Gastrocnemius medialis (tissue), 4 donors: ENCODE results near the gene AMH.

Experiments
- POLR2A ChIP-seq, 2 donors: fragments of 450-650 bp; IDR thresholded peaks; one replicate each; pipeline ENCODE4 v1.6.1; 2017; ENCODE audit warnings: antibody characterized with exemption in 2 of 2, mild to moderate bottlenecking in 2 of 2, moderate library complexity in 2 of 2
- TF ChIP-seq, protein P1 (sequence below), 5 experiments: fragments of 450-650 bp in 3 of 5; fragments of 200-600 bp in 2 of 5; sonication (generic) in 2 of 5; IDR thresholded peaks in 4 of 5; conservative IDR thresholded peaks in 1 of 5; 1 replicate in 4 of 5; 2 replicates in 1 of 5; pipeline ENCODE4 v1.5.1; 2016 to 2019; ENCODE audit warnings: antibody characterized with exemption in 5 of 5, mild to moderate bottlenecking in 3 of 5, moderate library complexity in 3 of 5

DNA sequence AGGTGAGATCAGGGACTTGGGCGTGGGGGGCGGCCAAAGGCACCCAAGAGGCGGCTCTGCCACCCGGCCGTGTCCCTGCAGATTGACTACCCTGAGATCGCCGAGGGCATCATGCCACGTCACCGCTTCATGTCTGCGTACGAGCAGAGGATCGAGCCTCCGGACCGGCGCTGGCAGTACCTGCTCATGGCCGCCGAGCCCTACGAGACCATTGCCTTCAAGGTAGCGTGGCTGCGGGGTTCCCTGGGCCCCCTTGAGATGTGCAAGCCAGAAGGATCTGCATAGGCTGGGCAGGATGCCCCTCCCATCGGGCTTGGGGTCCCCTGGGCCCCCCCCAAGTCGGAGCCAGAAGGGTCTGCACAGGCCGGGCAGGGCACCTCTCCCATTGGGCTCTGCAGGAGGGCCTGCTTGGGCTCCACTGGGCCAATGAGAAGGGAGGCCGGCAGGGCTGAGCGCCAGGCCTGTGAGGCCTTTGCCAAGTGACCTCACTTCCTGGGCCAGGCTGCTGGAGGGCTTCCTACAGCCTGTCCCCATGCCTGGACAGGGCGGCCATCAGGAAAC, 2.2 kb upstream of the AMH start:
- TF ChIP-seq, protein P1, sequence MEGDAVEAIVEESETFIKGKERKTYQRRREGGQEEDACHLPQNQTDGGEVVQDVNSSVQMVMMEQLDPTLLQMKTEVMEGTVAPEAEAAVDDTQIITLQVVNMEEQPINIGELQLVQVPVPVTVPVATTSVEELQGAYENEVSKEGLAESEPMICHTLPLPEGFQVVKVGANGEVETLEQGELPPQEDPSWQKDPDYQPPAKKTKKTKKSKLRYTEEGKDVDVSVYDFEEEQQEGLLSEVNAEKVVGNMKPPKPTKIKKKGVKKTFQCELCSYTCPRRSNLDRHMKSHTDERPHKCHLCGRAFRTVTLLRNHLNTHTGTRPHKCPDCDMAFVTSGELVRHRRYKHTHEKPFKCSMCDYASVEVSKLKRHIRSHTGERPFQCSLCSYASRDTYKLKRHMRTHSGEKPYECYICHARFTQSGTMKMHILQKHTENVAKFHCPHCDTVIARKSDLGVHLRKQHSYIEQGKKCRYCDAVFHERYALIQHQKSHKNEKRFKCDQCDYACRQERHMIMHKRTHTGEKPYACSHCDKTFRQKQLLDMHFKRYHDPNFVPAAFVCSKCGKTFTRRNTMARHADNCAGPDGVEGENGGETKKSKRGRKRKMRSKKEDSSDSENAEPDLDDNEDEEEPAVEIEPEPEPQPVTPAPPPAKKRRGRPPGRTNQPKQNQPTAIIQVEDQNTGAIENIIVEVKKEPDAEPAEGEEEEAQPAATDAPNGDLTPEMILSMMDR (IDR thresholded peaks at IDR 0.05 in 4 of 5, conservative IDR thresholded peaks at IDR 0.05 in 1 of 5), result no peak
- TF ChIP-seq POLR2A (IDR thresholded peaks at IDR 0.05), result no peak
